ENCODE data around the gene MAB21L3. TPM values are rescaled to one million over a fixed set of nuclear protein-coding genes. Genes with fewer than 3 reads are reported as not detected.

The MAB21L3 gene
- 0.20 to 0.21 TPM in 2 of 3 replicates, not detected in the other for total RNA-seq
- long read RNA-seq = 0 reads

- peaks cover 25% of the 10 kb centered on the region for H3K4me1 Mint-ChIP-seq (ENCODE audit: low read depth)
- H3K9me3 Mint-ChIP-seq (ENCODE audit: low read depth) = no peaks in the 10 kb centered on the region
- no peak for DNase-seq (ENCODE audit: low spot score)
- TF ChIP-seq CTCF (IDR thresholded peaks at IDR 0.05) = no peak
- H3K36me3 Mint-ChIP-seq (ENCODE audit: low read depth) = no peaks in the 10 kb centered on the region
- H3K4me3 Mint-ChIP-seq (ENCODE audit: unreplicated experiment) = no peak within 1 kb of the TSS
- no peaks in the 10 kb centered on the region for H3K27me3 Mint-ChIP-seq (ENCODE audit: low read depth)
- no peak within 1 kb of the TSS for H3K27ac Mint-ChIP-seq (ENCODE audit: unreplicated experiment)
These were observed at the start of gene MAB21L3 for GRCh38 chr1:116110567-116111523. Gene MAB21L3 (plus strand): TSS chr1:116111399. CDS start chr1:116112616, 1,217 bp downstream.

- H3K36me3 Mint-ChIP-seq (ENCODE audit: low read depth) = peaks cover 20% of the 10 kb centered on the region
- DNase-seq (ENCODE audit: low spot score) = no peak
- peaks cover 18% of the 10 kb centered on the region for H3K9me3 Mint-ChIP-seq (ENCODE audit: low read depth)
- no peak for TF ChIP-seq CTCF (IDR thresholded peaks at IDR 0.05)
- no peak overlapping the region for H3K4me3 Mint-ChIP-seq (ENCODE audit: unreplicated experiment)
- no peaks in the 10 kb centered on the region for H3K27me3 Mint-ChIP-seq (ENCODE audit: low read depth)
- no peak overlapping the region for H3K27ac Mint-ChIP-seq (ENCODE audit: unreplicated experiment)
- H3K4me1 Mint-ChIP-seq (ENCODE audit: low read depth) = peaks cover 31% of the 10 kb centered on the region
These were observed 49.0 kb upstream of the MAB21L3 start for GRCh38 chr1:116062201-116062600.

- Mint-ChIP-seq H3K27ac (ENCODE audit: unreplicated experiment) (peak overlapping the region; percentile 99), H3K9me3 (ENCODE audit: low read depth) (peaks cover under 1% of the 10 kb centered on the region), H3K4me3 (ENCODE audit: unreplicated experiment) (no peak overlapping the region), H3K27me3 (ENCODE audit: low read depth) (no peaks in the 10 kb centered on the region), H3K36me3 (ENCODE audit: low read depth) (peaks cover 19% of the 10 kb centered on the region), H3K4me1 (ENCODE audit: low read depth) (peaks cover 46% of the 10 kb centered on the region)
- no peak for DNase-seq (ENCODE audit: low spot score)
- no peak for TF ChIP-seq CTCF (IDR thresholded peaks at IDR 0.05)
These were observed 46.6 kb upstream of the MAB21L3 start for GRCh38 chr1:116064616-116065015.

- H3K9me3 Mint-ChIP-seq (ENCODE audit: low read depth) = no peaks in the 10 kb centered on the region
- H3K4me1 Mint-ChIP-seq (ENCODE audit: low read depth) = peaks cover 43% of the 10 kb centered on the region
- no peak for DNase-seq (ENCODE audit: low spot score)
- H3K27ac Mint-ChIP-seq (ENCODE audit: unreplicated experiment) = peak overlapping the region; percentile 99
- TF ChIP-seq CTCF (IDR thresholded peaks at IDR 0.05) = no peak
- H3K27me3 Mint-ChIP-seq (ENCODE audit: low read depth) = no peaks in the 10 kb centered on the region
- H3K36me3 Mint-ChIP-seq (ENCODE audit: low read depth) = peaks cover 20% of the 10 kb centered on the region
- H3K4me3 Mint-ChIP-seq (ENCODE audit: unreplicated experiment) = no peak overlapping the region
These were observed 44.2 kb upstream of the MAB21L3 start for GRCh38 chr1:116066868-116067565.

- no peaks in the 10 kb centered on the region for H3K9me3 Mint-ChIP-seq (ENCODE audit: low read depth)
- TF ChIP-seq CTCF (IDR thresholded peaks at IDR 0.05) = no peak
- peaks cover 43% of the 10 kb centered on the region for H3K4me1 Mint-ChIP-seq (ENCODE audit: low read depth)
- peak overlapping the region; percentile 99 for H3K27ac Mint-ChIP-seq (ENCODE audit: unreplicated experiment)
- no peaks in the 10 kb centered on the region for H3K27me3 Mint-ChIP-seq (ENCODE audit: low read depth)
- no peak for DNase-seq (ENCODE audit: low spot score)
- H3K4me3 Mint-ChIP-seq (ENCODE audit: unreplicated experiment) = no peak overlapping the region
- H3K36me3 Mint-ChIP-seq (ENCODE audit: low read depth) = peaks cover 20% of the 10 kb centered on the region
These were observed 43.7 kb upstream of the MAB21L3 start for GRCh38 chr1:116067566-116067890.
